Measurements from ENCODE around the gene SF3B5.
"Not testable (repeated sequence)": the region's sequence is repeated elsewhere in the genome, so short reads cannot be mapped to it uniquely, and the experiment has no call there.

SF3B5 gene

GRCh38 chr6:144104898-144105487 is 9.6 kb upstream of the SF3B5 start:
- DNase-seq, result peak in 1 of 14 donors; percentile 7

- no peak for DNase-seq
Observed at GRCh38 chr6:144104488-144104887, 9.1 kb upstream of the SF3B5 start.

- no peak for DNase-seq
Observed at GRCh38 chr6:144103026-144103563, 7.7 kb upstream of the SF3B5 start.

- DNase-seq, result no peak
Observed at GRCh38 chr6:144098993-144099392, 3.6 kb upstream of the SF3B5 start.

- DNase-seq, result peak in 1 of 14 donors; percentile 36
Observed at GRCh38 chr6:144094731-144095133, 641 bp downstream of the SF3B5 start.

GRCh38 chr6:144093658-144094057 is 1.7 kb downstream of the SF3B5 start:
- DNase-seq, result no peak

- no peak for DNase-seq
Observed at GRCh38 chr6:144093236-144093635, 2.1 kb downstream of the SF3B5 start.

- DNase-seq, result no peak
Observed at GRCh38 chr6:144090384-144090783, 5.0 kb downstream of the SF3B5 start.

- no peak for DNase-seq
Observed at GRCh38 chr6:144087789-144088426, 7.5 kb downstream of the SF3B5 start.

- no peak for DNase-seq
Observed at GRCh38 chr6:144086959-144087358, 8.4 kb downstream of the SF3B5 start.

- no peak for DNase-seq
Observed at GRCh38 chr6:144083172-144083571, 12.2 kb downstream of the SF3B5 start.

- DNase-seq, result not testable (repeated sequence)
Observed at GRCh38 chr6:144082412-144082811, 13.0 kb downstream of the SF3B5 start.

GRCh38 chr6:144077871-144078270 is 17.5 kb downstream of the SF3B5 start:
- DNase-seq, result no peak

GRCh38 chr6:144075875-144076274 is 19.5 kb downstream of the SF3B5 start:
- no peak for DNase-seq

GRCh38 chr6:144075187-144075586 is 20.2 kb downstream of the SF3B5 start:
- DNase-seq, result no peak

- no peak for DNase-seq
Observed at GRCh38 chr6:144073024-144073423, 22.3 kb downstream of the SF3B5 start.

GRCh38 chr6:144069506-144069905 is 25.9 kb downstream of the SF3B5 start:
- no peak for DNase-seq

GRCh38 chr6:144068794-144069193 is 26.6 kb downstream of the SF3B5 start:
- no peak for DNase-seq

- no peak for DNase-seq
Observed at GRCh38 chr6:144066741-144067484, 28.5 kb downstream of the SF3B5 start.

GRCh38 chr6:144066255-144066654 is 29.1 kb downstream of the SF3B5 start:
- DNase-seq, result no peak

- no peak for DNase-seq
Observed at GRCh38 chr6:144065213-144065660, 30.1 kb downstream of the SF3B5 start.

- DNase-seq, result peak in 3 of 14 donors; percentile 33 to 49 (median 39)
Observed at GRCh38 chr6:144064402-144065212, 30.8 kb downstream of the SF3B5 start.

All from C1 segment of cervical spinal cord (tissue), 14 donors.